Measurements from ENCODE around the gene SKI.

The SKI gene

DNA sequence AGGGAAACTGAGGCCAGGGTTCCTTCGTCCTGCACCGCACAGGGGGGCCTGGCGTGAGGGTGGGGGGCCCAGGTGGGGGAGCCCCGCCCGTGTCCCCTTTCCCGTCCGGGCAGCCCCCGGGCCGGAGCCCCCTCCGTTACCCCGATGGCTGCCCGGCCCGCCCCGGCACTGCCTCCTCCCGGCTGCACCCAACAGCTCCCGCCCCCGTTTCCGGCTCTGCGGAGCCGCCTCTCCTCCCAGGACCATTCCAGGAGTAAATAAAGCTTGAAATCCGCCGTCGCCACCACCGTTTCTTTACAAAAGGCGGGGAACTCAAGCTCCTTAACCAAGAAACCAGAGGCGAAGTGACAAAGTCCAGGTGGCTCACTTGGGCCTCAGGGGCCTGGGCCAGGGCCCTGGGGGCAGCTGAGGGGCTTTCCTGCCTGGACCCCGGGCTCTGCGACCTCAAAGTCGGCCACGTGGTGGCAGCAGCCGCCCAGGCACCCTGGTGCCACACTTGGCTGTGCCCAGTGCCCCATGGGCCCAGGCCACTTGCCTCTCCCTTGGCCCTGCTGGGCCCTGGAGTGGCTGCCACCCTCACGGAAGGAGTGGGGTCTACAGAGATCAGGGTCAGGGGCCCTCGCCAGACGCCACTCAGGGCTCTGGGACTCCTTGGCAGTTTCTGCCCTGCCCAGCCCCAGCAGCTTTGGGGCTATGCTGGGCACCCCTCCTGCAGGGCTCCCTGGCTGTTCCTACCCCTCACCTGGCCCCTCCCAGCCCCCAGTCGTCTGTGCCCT, 33.0 kb upstream of the SKI start:
- DNase-seq: peak; percentile 95

DNA sequence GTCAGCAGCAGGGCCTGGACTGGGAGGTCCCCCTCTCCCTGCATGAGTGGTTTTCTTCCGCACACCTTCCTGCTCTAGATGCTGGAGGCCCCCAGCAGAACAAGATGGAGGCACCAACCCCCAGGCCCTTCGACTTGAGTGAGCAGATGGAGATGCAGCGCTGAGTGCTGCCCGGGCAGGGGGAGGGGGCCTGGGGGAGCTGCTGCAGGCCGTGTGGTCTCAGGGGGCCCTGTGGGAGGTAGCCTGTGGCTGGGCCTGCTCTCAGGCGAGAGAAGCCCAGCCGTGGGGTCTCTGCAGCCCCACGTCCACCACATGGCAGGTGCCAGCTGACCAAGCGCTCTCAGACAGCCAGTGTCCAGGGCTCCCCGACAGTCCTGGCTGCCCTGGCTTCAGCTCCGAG, 32.3 kb upstream of the SKI start:
- DNase-seq: no peak

DNA sequence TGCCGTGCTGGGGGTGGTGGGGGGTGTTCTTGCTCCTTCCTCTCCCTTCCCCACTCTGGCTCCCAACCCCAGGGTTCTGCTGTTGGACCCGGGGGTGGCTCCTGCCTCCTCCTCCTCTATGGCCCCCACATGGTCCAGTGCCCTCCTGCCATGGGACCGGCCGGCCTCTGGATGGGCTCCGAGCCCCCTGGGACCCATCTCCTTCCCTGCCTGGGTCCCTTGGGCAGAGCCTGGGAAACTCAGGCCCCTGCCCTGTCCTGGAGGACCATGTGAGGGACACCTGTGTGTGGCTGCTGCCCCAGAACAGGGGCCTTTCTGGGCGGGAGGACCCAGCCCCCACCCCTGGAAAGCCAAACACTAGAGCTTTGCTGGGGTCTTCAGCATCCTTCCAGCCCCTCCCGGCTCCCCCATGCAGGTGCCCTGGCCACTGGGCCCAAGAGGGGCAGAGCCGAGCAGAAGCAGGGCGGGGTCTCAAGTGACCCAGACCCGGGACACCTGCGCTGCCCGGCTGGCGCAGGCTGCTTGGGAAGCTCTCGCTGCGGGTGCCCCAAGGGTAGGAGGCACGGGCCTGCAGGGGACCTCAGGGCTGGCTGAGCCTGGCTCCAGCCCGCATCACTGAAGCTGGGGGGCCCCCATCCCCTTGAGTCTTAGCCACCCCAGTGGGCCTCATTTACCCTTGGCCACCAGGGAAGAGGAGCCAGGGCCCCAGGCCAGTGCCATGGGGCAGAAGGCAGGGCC, 31.0 kb upstream of the SKI start:
- DNase-seq: no peak

DNA sequence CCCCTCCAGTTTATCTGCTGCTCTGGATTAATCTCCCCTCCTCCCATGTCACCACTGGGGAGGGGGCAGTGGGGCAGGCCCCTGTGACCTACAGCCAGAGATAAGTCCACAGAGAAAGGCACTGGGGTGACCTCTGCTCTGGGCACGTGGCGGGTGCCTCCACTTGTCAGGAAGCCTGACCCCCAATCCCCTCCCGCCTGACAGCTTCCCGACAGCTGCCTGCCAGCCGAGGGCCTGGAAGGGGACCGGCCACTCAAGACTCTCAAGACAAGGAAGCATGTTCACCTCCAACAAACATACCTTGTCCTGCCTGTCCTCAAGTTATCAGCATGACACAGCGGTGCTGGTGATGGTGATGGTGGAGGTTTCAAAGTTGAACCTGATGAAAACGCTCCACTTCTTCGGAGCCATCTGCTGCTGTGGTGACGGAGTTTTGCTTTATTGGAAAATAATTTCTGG, 30.4 kb upstream of the SKI start:
- DNase-seq: no peak

DNA sequence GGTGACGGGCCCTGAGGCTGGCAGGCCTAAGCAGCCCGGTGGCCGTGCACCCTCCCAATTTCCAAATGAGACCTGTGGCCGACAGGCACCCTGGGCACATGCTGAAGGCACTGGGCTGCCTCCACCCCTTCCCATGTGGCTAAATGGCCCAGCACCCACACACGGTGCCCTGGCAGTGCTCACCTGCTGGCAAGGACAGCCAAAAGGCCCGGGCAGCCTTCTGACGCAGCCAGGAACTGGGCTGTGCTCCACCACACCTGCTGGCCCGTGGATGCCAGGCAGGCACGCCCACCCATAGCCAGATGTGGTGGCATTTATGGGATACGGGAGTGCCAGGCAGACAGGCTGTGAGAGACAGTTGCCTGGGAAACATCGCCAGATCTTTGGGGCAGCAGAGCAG, 29.5 kb upstream of the SKI start:
- DNase-seq: no peak

DNA sequence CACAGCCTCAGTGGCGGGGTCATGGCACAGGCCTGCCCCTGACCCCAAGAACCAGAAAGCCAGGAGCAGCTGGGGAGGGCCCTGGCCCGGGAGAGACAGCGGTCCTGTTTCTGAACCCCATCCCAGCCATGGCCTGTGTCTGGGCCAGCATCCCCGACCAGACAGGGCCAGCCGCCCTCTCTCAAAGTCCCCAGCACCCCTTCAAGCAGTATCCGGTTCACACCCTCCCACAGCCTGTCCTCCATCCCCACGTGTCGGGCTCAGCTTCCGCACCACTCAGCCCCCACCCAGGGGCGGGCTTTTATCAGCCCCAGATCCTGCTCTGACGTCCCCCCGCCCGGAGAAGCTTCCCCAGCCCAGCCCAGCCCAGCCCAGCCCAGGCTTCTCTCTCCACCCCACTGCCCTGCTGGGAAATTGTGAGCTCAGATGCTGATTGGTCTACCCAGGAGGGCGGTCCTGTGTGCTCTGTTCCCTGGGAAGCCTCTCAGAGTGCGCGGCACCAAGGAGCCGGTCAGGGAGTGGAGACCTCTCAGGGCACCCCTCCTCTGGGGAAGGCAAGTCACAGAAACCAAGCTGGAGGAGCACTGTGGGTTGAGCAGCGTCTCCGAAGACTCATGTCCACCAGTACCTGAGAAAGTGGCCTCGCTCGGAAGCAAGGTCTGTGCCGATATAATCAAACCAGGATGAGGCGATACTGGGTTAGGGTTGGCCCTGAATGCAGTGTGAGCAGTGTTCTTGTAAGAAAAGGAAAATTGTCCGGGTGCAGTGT, 28.9 kb upstream of the SKI start:
- DNase-seq: peak; percentile 93

DNA sequence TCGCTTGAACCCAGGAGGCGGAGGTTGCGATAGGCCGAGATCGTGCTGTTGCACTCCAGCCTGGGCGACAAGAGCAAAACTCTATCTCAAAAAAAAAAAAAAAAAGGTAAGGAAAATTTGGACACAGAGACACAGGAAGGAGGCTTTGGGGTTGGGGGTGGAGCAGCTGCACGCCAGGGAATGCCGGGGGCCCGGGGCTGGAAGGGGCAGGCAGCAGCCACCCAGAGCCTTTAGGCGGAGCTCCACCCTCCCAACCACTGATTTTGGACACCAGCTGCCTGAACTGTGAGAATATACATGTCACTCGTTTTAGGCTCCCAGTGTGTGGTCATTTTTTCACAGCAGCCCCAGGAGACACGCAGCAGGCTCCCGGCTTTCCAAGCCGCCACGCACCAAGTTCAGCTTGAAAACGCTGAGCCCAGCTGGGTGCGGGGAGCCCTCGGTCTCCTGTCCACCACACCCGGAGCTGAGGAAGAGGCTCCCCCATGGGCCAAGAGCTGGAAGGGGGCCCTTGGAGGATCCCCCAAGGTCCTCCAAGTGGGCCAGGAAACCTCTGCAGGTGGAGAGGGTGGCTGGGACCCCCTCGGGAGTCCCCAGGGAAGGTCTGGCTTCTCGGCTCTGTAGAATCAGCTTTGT, 27.7 kb upstream of the SKI start:
- DNase-seq: no peak

DNA sequence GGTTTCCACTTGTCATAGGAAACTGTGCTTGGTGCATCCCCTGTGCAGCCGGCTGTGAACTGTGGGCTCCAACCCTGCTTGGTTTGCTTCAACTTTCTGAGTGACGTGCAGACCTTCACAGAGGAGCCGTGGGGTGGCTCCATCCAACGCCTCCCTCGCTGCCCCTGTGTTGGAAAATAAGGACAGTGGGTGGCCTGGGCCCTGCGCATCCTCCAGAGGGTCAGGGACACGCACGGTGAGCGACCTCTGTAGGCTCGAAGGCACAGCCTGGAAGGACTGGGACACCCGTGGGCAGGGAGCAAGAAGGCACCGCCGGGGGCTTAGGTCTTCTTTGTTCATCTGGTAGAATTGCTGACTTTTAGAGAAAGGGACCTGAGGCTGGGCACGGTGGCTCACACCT, 27.1 kb upstream of the SKI start:
- DNase-seq: no peak

DNA sequence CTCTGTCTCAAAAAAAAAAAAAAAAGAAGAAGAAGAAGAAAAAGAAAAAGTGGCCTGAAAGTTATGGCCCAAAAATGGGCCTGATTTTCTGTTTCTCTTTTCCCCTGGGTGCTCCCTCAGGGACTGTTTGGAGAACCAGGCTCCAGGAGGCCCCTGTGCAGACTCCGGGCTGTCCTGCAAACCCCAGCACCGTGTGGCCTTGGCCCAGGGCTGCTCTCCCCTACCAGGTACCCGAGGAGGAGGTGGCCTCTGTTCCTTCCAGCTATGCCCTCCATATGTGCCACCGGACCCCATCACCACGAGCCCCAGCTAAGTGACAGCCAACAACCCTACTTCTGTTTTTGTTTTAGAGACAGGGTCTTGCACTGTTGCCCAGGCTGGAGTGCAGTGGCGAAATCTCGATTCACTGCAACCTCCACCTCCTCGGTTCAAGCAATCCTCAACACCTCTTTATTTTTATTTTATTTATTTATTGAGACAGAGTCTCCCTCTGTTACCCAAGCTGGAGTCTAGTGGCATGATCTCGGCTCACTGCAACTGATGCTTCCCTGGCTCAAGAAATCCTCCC, 26.0 kb upstream of the SKI start:
- no peak for DNase-seq

DNA sequence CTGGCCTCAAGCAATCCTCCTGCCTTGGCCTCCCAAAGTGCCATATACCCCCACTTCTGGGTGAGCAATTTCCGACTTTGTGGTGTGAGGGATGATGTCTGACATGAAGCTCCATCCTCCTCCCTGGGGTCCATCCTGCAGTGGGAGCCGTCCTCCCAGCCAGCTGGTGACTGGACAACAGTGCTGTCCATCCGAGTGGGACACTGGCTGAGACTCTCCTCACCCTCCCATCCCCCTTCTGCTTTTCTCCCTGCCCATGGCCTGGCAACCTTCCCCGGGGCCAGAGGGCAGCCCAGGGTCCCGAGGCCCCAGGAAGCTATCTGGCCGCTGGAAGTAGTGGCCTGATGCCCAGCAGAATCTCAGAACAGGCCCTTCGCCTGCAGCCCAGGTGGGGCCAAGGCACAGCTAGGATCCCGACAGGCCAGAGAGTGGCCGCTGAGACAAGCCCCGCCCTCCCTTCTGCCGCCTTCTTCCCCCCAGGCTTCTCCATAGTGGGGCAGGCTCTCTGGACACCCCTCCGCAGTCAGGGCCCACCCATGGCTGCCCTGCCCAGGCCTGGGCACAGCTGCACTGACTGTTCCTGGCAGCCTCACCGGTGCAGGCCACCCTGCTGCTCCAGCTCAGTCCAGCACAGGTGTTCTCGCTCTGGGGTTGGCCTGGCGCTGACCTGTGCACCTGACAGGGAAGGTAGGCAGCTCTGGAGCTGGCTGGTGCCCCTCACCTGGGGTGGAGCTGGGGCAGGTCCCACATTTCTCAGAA, 25.1 kb upstream of the SKI start:
- no peak for DNase-seq

DNA sequence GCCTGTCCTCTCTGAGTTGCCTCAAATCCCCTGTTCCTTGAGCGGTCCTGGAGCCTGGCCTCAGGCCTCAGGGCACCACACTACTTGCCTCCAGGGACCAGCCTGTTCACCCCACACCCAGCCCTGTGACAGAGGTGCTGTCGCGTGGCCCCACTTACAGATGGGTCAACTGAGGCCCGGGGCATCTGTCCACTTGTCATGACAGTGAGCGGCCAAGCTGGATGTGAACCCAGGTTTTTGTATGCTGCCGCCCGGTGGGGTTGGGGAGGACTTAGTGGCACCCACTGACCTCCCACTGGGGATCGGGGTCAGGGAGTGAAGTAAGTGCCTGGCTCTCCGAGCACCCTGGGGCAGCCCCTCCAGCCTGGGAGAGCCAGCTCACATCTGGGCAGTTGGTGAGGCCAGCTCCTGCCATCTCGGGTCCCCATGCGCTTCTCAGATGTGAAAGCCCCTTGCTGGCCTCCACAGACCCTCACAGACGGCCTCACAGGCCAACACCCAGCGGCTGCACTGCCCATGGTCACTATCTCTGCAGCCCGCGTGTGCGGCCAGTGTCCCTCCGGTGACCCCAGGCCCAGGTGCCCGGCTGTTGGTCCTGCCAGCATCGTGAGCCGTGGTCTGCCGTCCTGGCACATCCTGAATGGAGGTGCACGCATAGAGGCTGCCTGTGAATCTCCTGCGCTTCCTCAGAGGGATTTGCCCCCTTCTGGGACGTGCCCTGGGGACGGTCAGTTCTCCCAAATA, 24.3 kb upstream of the SKI start:
- DNase-seq: no peak

DNA sequence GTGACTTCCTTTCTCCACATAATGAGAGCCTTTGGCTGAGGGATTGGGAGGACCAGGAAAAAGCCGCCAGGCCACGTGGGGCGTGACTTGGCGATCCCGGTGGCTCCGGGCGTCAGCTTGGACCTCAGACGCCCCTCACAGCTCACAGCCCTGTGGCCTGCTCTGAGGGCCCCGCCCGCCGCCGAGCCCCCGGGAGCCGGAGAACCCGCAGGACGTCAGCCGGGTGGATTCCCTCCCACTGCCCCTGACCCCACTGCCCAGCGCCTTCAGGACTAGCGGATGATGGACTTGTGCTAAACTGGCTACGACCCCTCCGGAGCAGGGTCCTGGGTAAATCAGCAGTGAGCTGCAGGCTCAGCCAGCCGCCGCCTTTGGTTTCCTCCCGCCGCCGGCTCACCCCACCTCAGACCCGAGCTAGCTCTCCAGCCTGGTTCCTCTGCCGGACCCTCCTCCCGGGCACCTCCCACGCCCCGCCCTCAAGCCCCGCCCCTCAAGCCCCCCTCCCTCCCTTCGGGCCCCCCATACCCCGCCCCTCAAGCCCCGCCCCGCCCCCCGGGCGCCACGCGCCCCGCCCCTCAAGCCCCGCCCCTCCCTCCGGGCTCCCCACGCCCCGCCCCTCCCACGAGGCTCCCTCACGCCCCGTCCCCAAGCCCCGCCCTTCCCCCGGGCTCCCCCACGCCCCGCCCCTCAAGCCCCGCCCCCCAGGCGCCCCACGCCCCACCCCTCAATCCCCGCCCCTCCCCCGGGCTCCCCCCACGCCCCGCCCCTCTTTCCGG, 23.5 kb upstream of the SKI start:
- DNase-seq: no peak

DNA sequence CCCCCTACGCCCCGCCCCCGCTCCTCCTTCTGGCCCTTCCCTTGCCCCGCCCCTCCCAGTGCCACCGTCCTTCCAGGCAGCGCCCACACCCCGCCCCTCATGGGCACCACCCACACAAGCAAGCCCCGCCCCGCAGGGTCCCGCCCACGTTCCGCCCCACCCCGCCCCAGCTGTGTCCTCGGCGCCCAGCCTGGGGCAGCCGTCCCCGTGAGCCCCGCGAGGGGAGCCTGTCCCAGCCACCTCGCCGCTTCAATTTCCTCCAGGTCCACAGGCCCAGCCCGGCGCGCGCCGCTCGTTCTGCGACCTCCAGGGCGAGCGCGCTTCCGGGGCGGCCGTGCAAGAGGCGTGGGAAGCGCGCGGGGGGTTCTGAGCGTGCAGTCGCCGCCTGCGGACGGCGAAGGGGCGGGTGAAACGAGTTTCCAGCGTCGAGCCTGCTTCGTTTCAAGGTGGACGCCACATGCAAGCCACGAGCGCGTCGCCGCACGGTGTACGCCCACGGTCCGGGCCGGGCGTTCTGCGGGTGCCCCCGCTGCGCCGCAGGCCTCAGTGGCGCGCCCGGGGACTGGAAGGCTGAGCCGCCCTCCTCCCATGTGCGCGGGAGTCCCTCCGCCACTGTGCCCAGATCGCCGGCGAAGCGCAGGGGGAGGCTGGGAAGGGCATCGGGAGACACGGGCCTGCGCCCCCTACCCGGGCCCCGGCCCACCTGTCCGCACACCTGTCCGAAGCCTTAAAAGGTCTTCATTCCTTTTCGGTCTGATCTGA, 22.7 kb upstream of the SKI start:
- DNase-seq: peak; percentile 96

DNA sequence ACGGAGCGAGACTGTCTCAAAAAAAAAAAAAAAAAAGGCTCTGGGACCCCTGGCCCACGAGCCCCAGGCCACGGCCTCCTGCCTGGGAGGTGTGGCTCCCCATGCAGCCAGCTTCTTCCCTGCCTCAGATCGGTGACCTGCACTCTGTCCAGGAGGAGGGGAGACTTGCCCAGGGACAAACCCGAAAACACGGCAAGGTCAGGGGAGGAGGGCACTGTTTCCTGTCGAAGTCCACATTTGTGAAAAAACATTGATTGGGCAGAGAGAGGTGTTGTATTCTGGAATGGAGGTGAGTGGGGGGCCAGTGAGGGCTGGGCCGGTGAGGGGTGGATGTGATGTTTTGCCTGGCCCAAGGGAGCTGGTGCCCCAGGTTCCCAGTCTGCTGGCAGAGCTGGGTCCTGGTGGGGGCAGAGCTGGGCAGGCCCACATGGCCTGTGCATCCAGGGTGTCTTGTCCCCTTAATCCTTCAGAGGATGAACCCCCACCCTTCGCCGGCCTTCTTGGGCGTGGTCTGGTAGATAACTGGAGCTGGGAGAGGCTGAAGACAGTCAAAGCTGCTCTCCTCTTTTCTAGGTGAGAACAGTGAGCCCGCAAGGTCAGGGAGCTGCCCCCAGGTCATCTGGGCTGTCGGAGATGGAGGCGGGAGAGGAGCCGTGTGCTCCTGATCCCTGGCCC, 21.2 kb upstream of the SKI start:
- no peak for DNase-seq

DNA sequence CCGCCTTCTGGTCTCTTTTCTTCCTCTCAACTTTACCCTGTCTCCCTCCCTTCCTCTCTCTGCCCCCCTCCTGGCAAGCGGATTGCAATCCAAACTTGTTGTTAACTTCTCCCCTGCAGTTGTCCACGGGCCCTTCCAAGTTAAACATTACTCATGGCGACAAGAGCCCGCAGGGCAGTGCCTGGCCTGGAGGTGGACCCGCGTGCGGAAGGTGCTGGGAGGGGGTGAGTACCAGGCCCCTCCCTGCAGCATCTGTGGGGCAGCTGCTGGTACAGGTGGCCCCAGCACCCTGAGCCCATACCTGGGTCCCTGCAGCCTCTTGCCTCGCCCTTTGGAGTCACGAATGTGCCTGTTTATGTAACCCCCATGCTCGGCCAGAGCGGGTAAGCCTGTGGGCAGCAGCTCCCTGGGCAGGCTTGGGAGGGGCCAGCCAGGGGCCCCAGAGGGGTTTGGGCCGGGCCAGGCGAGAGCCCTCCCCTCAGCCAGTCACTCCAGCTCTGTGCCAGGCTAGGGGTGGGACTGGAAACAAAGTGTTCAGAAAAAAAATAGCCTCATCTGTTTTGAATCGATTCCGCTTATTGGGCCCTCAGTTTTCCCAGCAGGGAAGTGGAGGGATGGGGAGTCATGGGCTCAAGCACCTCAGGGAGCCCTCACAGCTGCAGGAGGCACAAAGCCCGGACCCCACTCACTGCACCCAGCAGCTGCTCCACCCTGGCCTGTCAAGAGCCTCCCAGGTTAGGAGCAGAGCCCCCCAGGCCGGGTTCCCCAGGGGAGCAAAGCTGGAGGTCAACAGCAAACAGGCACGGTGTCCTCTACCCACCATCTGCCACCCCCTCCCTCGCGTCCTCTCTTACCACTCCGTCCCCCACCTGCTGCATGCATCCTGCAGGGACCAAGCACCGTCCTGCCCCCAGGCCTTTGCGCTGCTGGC, 19.5 kb upstream of the SKI start:
- DNase-seq: no peak

DNA sequence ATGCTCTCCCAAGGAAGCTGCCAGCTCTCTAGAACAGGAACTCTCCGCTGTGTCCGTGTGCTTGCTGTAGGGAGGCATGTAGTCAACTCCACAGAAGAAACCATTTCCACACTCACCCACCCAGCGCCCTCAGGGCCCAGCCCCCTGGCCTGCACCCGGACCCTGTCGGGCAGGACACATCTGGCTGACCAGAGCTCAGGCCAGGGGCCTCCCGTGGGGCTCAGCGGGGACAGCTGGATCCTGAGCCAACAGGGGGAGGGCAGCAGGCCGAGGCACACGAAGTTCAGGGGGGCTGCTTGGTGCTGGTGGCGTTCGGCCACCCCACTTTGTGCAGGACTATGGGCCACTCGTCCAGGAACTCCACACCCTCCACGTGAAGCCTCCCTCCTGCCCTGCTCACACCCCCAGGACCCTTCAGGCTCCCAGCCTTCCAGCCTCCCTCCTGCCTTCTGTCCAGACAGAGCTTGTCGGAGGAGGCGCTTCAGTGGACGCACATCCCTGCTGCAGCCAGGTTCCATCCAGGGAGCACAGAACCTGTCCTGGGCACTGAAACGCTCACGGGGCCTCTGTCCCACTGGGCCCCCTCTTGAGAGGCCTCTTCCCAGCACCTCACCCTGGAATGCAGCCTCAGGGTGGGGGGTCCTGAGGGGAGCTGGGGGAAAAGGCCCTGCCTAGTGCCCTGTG, 18.6 kb upstream of the SKI start:
- no peak for DNase-seq

DNA sequence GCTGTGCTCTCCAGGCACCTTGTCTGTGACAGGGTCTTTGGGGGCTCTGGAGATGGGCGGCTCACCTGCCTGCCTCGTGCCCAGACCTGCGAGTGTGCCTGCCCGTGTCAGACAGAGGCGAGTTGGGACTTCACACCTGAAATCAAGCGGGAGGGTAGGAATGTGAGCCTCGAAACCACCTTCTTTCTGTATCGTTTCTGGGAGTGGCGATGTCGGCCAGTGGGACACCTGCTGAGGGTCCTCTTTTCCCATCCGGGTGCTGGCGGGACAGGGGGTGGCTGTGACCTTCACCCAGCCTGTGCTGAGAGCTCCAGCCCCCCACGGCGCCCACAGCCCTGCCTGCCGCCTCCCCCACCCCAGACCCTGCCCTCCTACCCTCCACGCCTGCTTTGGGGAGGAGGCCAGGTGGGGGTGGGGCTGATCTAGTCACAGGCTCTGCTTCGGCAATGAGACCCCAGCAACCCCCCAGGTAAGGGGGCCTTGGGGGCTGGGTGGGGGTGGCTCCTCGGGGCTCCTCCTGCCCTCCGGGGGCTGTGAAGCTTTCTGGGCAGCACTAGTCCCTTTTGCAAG, 17.9 kb upstream of the SKI start:
- DNase-seq: no peak
